Loucy (cell line): ENCODE measurements around the gene IGFBP2.

Experiments
- H2AFZ ChIP-seq: fragments of 200-600 bp; sonication (generic); 2 replicates; pipeline ENCODE4 v1.6.0; 2016; ENCODE audit warnings: antibody characterized with exemption, mild to moderate bottlenecking, low read length, moderate library complexity
- H3F3A ChIP-seq: fragments of 200-600 bp; 2 replicates; pipeline ENCODE4 v1.6.0; 2016; ENCODE audit warnings: antibody characterized with exemption, low read depth, mild to moderate bottlenecking
- H3K27me3 ChIP-seq: fragments of 200-600 bp; sonication (generic); 2 replicates; pipeline ENCODE4 v1.6.1; 2014; ENCODE audit warnings: low read length, mild to moderate bottlenecking; ENCODE audit not compliant: insufficient read depth, poor library complexity, severe bottlenecking
- H3K36me3 ChIP-seq: fragments of 200-600 bp; sonication (generic); 2 replicates; pipeline ENCODE4 v1.6.1; 2016; ENCODE audit warnings: low read length; ENCODE audit not compliant: insufficient read depth
- H3K4me1 ChIP-seq: fragments of 200-600 bp; sonication (generic); 2 replicates; pipeline ENCODE4 v1.5.1; 2014; ENCODE audit warnings: low read length, mild to moderate bottlenecking; ENCODE audit not compliant: insufficient read depth, poor library complexity, severe bottlenecking
- H3K4me2 ChIP-seq: fragments of 200-600 bp; sonication (generic); 2 replicates; pipeline ENCODE4 v1.6.0; 2014; ENCODE audit warnings: antibody characterized with exemption, low read length, low read depth, mild to moderate bottlenecking; ENCODE audit not compliant: poor library complexity, severe bottlenecking
- H3K4me3 ChIP-seq: fragments of 200-600 bp; sonication (generic); 2 replicates; pipeline ENCODE4 v1.5.1; 2014; ENCODE audit warnings: low read length, mild to moderate bottlenecking, mixed read lengths; ENCODE audit not compliant: poor library complexity, severe bottlenecking
- H3K79me2 ChIP-seq: fragments of 200-600 bp; sonication (generic); 2 replicates; pipeline ENCODE4 v1.6.1; 2014; ENCODE audit warnings: low read length; ENCODE audit not compliant: insufficient read depth
- H3K9ac ChIP-seq: fragments of 200-600 bp; sonication (generic); 2 replicates; pipeline ENCODE4 v1.6.0; 2014; ENCODE audit warnings: mild to moderate bottlenecking, low read depth, low read length, moderate library complexity; ENCODE audit not compliant: poor library complexity, severe bottlenecking
- H3K9me2 ChIP-seq: fragments of 200-600 bp; sonication (generic); replicated peaks from 2 replicates; pipeline ENCODE4 v1.6.1; 2016; ENCODE audit warnings: low read depth, low read length, mixed read lengths
- H3K9me3 ChIP-seq: fragments of 200-600 bp; sonication (generic); 2 replicates; pipeline ENCODE4 v1.6.1; 2014; ENCODE audit warnings: mild to moderate bottlenecking, antibody characterized with exemption, low read length, low read depth; ENCODE audit not compliant: insufficient read depth
- H4K20me1 ChIP-seq: fragments of 200-600 bp; sonication (generic); 2 replicates; pipeline ENCODE4 v1.6.0; 2014; ENCODE audit warnings: antibody characterized with exemption, low read length, mild to moderate bottlenecking; ENCODE audit not compliant: insufficient read depth, poor library complexity, severe bottlenecking
- CTCF ChIP-seq: fragments of 200-600 bp; sonication (generic); conservative IDR thresholded peaks from 2 replicates; pipeline ENCODE4 v1.5.1; 2014; ENCODE audit warnings: mild to moderate bottlenecking, antibody characterized with exemption, low read length
- EZH2phosphoT487 ChIP-seq: fragments of 200-600 bp; IDR thresholded peaks from 2 replicates; pipeline ENCODE4 v1.6.1; 2018; ENCODE audit warnings: antibody characterized with exemption, mild to moderate bottlenecking, moderate library complexity, borderline replicate concordance

Gene IGFBP2

GRCh38 chr2:216634370-216635148 lies 1.3 kb downstream of the IGFBP2 start:
- H3K9ac ChIP-seq, result peak overlapping the region; percentile 97

GRCh38 chr2:216635171-216635570 lies 2.0 kb downstream of the IGFBP2 start:
- peak overlapping the region; percentile 100 for H3K4me3 ChIP-seq
- H3K9me2 ChIP-seq, result no peaks in the 10 kb centered on the region
- TF ChIP-seq EZH2phosphoT487, result no peak
- peak; percentile 22; the same call in 1 of the 2 replicates for TF ChIP-seq CTCF
- H2AFZ ChIP-seq, result no peak overlapping the region
- peaks cover 44% of the 10 kb centered on the region for H4K20me1 ChIP-seq
- H3K36me3 ChIP-seq, result peaks cover 13% of the 10 kb centered on the region; the same call in 1 of the 2 replicates
- H3K27me3 ChIP-seq, result no peaks in the 10 kb centered on the region
- peaks cover 80% of the 10 kb centered on the region for H3K79me2 ChIP-seq
- no peaks in the 10 kb centered on the region for H3K9me3 ChIP-seq
- peak overlapping the region; percentile 97 for H3K9ac ChIP-seq
- peak overlapping the region; percentile 97 for H3K4me2 ChIP-seq
- 0 out of 2 replicates have a peak, but pooled peaks cover 3% of the 10 kb centered on the region for H3F3A ChIP-seq
- peaks cover 37% of the 10 kb centered on the region for H3K4me1 ChIP-seq

More at GRCh38 chr2:216634370-216635148, 1.3 kb downstream of the IGFBP2 start:
- H3K9me2 ChIP-seq, result no peaks in the 10 kb centered on the region
- peaks cover 8% of the 10 kb centered on the region; the same call in 1 of the 2 replicates for H3K36me3 ChIP-seq
- H2AFZ ChIP-seq, result no peak overlapping the region
- peak overlapping the region; percentile 97 for H3K4me2 ChIP-seq
- H4K20me1 ChIP-seq, result peaks cover 38% of the 10 kb centered on the region
- peaks cover 74% of the 10 kb centered on the region for H3K79me2 ChIP-seq
- TF ChIP-seq EZH2phosphoT487, result no peak
- TF ChIP-seq CTCF, result no peak
- peak overlapping the region; percentile 100 for H3K4me3 ChIP-seq
- peaks cover 32% of the 10 kb centered on the region for H3K4me1 ChIP-seq
- no peaks in the 10 kb centered on the region for H3K27me3 ChIP-seq
- no peaks in the 10 kb centered on the region for H3K9me3 ChIP-seq
- H3F3A ChIP-seq, result 0 out of 2 replicates have a peak, but pooled peaks cover 3% of the 10 kb centered on the region

- Histone ChIP-seq H3K9ac (peak overlapping the region; percentile 97), H3K9me2 (no peaks in the 10 kb centered on the region), H3K4me2 (peak overlapping the region; percentile 97), H2AFZ (0 out of 2 replicates have a peak overlapping the region, but pooled peaks have one; percentile 1), H3K79me2 (peaks cover 87% of the 10 kb centered on the region), H3K36me3 (peaks cover 20% of the 10 kb centered on the region; the same call in 1 of the 2 replicates), H4K20me1 (peaks cover 52% of the 10 kb centered on the region), H3K9me3 (no peaks in the 10 kb centered on the region), H3K4me1 (peaks cover 44% of the 10 kb centered on the region), H3F3A (no peaks in the 10 kb centered on the region), H3K27me3 (no peaks in the 10 kb centered on the region), H3K4me3 (peak overlapping the region; percentile 100)
- no peak for TF ChIP-seq CTCF
- no peak for TF ChIP-seq EZH2phosphoT487
Observed at GRCh38 chr2:216635701-216636550, 2.7 kb downstream of the IGFBP2 start.
